ENCODE results near the gene PPM1H.

The PPM1H gene

GRCh38 chr12:62909340-62909739, 25.6 kb downstream of the PPM1H start:
- no peak for TF ChIP-seq YY1 (IDR thresholded peaks at IDR 0.05; ENCODE audit: low read depth)
- TF ChIP-seq EGR1 (IDR thresholded peaks at IDR 0.05), result no peak
- TF ChIP-seq FOXM1 (IDR thresholded peaks at IDR 0.05; ENCODE audit: borderline replicate concordance, low read depth), result no peak
- no peak for TF ChIP-seq TAF1 (IDR thresholded peaks at IDR 0.05; ENCODE audit: low read depth)
- TF ChIP-seq TCF12 (IDR thresholded peaks at IDR 0.05; ENCODE audit: low read depth), result no peak
- no peak for TF ChIP-seq CEBPB (IDR thresholded peaks at IDR 0.05)
- TF ChIP-seq CREB1 (IDR thresholded peaks at IDR 0.05; ENCODE audit: low read depth), result no peak

DNA sequence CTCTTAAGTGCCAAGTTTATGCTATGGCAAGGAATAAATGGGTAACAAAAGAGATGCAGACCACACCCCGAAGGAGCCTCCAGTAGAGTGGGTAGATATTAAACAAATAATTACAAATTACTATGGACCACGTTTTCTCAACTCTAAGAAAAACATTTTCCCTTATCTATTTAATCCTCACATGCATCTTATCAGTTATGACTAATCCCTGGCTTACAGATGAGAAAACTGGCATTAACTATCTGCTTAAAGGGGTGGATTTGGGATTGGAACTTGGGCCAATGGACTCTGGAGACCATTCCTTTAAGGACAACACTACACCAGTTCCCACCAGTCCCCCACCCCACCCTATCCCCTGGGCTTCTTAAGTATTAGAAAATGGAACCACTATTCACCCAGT, 26.3 kb downstream of the PPM1H start:
- TF ChIP-seq REST (IDR thresholded peaks at IDR 0.05; ENCODE audit: low read depth), result no peak
- TF ChIP-seq TCF12 (IDR thresholded peaks at IDR 0.05; ENCODE audit: low read depth), result no peak
- no peak for TF ChIP-seq NFIC (IDR thresholded peaks at IDR 0.05)
- no peak for TF ChIP-seq RAD21 (IDR thresholded peaks at IDR 0.05; ENCODE audit: low read depth)
- no peak for TF ChIP-seq TAF1 (IDR thresholded peaks at IDR 0.05; ENCODE audit: low read depth)
- no peak for TF ChIP-seq CREB1 (IDR thresholded peaks at IDR 0.05; ENCODE audit: low read depth)
- TF ChIP-seq, protein P1, sequence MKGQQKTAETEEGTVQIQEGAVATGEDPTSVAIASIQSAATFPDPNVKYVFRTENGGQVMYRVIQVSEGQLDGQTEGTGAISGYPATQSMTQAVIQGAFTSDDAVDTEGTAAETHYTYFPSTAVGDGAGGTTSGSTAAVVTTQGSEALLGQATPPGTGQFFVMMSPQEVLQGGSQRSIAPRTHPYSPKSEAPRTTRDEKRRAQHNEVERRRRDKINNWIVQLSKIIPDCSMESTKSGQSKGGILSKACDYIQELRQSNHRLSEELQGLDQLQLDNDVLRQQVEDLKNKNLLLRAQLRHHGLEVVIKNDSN (IDR thresholded peaks at IDR 0.05), result no peak
- TF ChIP-seq CEBPB (IDR thresholded peaks at IDR 0.05), result no peak
- no peak for TF ChIP-seq ZBTB7A (IDR thresholded peaks at IDR 0.05; ENCODE audit: low read depth)
- TF ChIP-seq TEAD4 (IDR thresholded peaks at IDR 0.05), result no peak
- TF ChIP-seq MAX (IDR thresholded peaks at IDR 0.05), result no peak
- TF ChIP-seq FOXM1 (IDR thresholded peaks at IDR 0.05; ENCODE audit: borderline replicate concordance, low read depth), result no peak

GRCh38 chr12:62907561-62907960, 27.4 kb downstream of the PPM1H start:
- TF ChIP-seq FOXM1 (IDR thresholded peaks at IDR 0.05; ENCODE audit: borderline replicate concordance, low read depth) (no peak), CEBPB (IDR thresholded peaks at IDR 0.05) (no peak), TEAD4 (IDR thresholded peaks at IDR 0.05) (no peak), MAX (IDR thresholded peaks at IDR 0.05) (no peak)

- TF ChIP-seq RAD21 (IDR thresholded peaks at IDR 0.05; ENCODE audit: low read depth) (no peak), TCF12 (IDR thresholded peaks at IDR 0.05; ENCODE audit: low read depth) (no peak), EGR1 (IDR thresholded peaks at IDR 0.05) (no peak), CEBPB (IDR thresholded peaks at IDR 0.05) (no peak), ZBTB7A (IDR thresholded peaks at IDR 0.05; ENCODE audit: low read depth) (no peak), MAX (IDR thresholded peaks at IDR 0.05) (no peak), YY1 (IDR thresholded peaks at IDR 0.05; ENCODE audit: low read depth) (no peak), TEAD4 (IDR thresholded peaks at IDR 0.05) (no peak), EP300 (IDR thresholded peaks at IDR 0.05; ENCODE audit: borderline replicate concordance) (no peak), TAF1 (IDR thresholded peaks at IDR 0.05; ENCODE audit: low read depth) (no peak), FOXM1 (IDR thresholded peaks at IDR 0.05; ENCODE audit: borderline replicate concordance, low read depth) (no peak), NFIC (IDR thresholded peaks at IDR 0.05) (no peak), REST (IDR thresholded peaks at IDR 0.05; ENCODE audit: low read depth) (no peak), CREB1 (IDR thresholded peaks at IDR 0.05; ENCODE audit: low read depth) (no peak)
- TF ChIP-seq, protein P1 (IDR thresholded peaks at IDR 0.05), result no peak
Measured at GRCh38 chr12:62907078-62907477, 27.9 kb downstream of the PPM1H start.

- no peak for TF ChIP-seq CREB1 (IDR thresholded peaks at IDR 0.05; ENCODE audit: low read depth)
- TF ChIP-seq EP300 (IDR thresholded peaks at IDR 0.05; ENCODE audit: borderline replicate concordance), result no peak
- TF ChIP-seq FOXM1 (IDR thresholded peaks at IDR 0.05; ENCODE audit: borderline replicate concordance, low read depth), result no peak
- no peak for TF ChIP-seq EGR1 (IDR thresholded peaks at IDR 0.05)
- no peak for TF ChIP-seq REST (IDR thresholded peaks at IDR 0.05; ENCODE audit: low read depth)
- TF ChIP-seq MAX (IDR thresholded peaks at IDR 0.05), result no peak
- no peak for TF ChIP-seq RAD21 (IDR thresholded peaks at IDR 0.05; ENCODE audit: low read depth)
- TF ChIP-seq NFIC (IDR thresholded peaks at IDR 0.05), result no peak
- no peak for TF ChIP-seq TEAD4 (IDR thresholded peaks at IDR 0.05)
- no peak for TF ChIP-seq TCF12 (IDR thresholded peaks at IDR 0.05; ENCODE audit: low read depth)
- no peak for TF ChIP-seq YY1 (IDR thresholded peaks at IDR 0.05; ENCODE audit: low read depth)
- TF ChIP-seq, protein P1 (IDR thresholded peaks at IDR 0.05), result no peak
- TF ChIP-seq CEBPB (IDR thresholded peaks at IDR 0.05), result no peak
- no peak for TF ChIP-seq TAF1 (IDR thresholded peaks at IDR 0.05; ENCODE audit: low read depth)
- TF ChIP-seq ZBTB7A (IDR thresholded peaks at IDR 0.05; ENCODE audit: low read depth), result no peak
Measured at GRCh38 chr12:62903151-62903550, 31.8 kb downstream of the PPM1H start.

Measured in Ishikawa (cell line).